Mesothelial cell of epicardium (in vitro differentiated cells): ENCODE results near the gene ABCG1. TPM values are rescaled to one million over a fixed set of nuclear protein-coding genes. Genes with fewer than 3 reads are reported as not detected.

ENCODE experiments used
- DNase-seq, 2 experiments: peaks; one replicate each; pipeline ENCODE4 v3.0.0; 2021; ENCODE audit warnings: low spot score in 2 of 2; ENCODE audit not compliant: unreplicated experiment in 2 of 2
- H3K27ac Mint-ChIP-seq: 2 replicates; pipeline ENCODE4 v1.8.0; 2021; ENCODE audit warnings: mixed read lengths
- H3K27me3 Mint-ChIP-seq: 2 replicates; pipeline ENCODE4 v1.8.0; 2021; ENCODE audit warnings: low read depth, mixed read lengths
- H3K36me3 Mint-ChIP-seq: 2 replicates; pipeline ENCODE4 v1.8.0; 2021; ENCODE audit warnings: mixed read lengths
- H3K4me1 Mint-ChIP-seq: 2 replicates; pipeline ENCODE4 v1.8.0; 2021; ENCODE audit warnings: mixed read lengths
- H3K4me3 Mint-ChIP-seq: 2 replicates; pipeline ENCODE4 v1.8.0; 2021; ENCODE audit warnings: mild to moderate bottlenecking, moderate library complexity, mixed read lengths
- H3K9me3 Mint-ChIP-seq: 2 replicates; pipeline ENCODE4 v1.8.0; 2021; ENCODE audit warnings: mixed read lengths
- total RNA-seq: library from RNA; stranded (reverse); gene quantifications from 3 replicates; pipeline ENCODE4 v1.2.1, GENCODE V29; 2021
- TF ChIP-seq, protein P1 (sequence below): fragments of 200-600 bp; sonication (generic); IDR thresholded peaks from one replicate; pipeline ENCODE4 v1.5.0; 2021; ENCODE audit warnings: antibody characterized with exemption; ENCODE audit not compliant: unreplicated experiment

ABCG1 gene
- total RNA-seq, 1 donor from 2014 or later, result 4.4 TPM

DNA sequence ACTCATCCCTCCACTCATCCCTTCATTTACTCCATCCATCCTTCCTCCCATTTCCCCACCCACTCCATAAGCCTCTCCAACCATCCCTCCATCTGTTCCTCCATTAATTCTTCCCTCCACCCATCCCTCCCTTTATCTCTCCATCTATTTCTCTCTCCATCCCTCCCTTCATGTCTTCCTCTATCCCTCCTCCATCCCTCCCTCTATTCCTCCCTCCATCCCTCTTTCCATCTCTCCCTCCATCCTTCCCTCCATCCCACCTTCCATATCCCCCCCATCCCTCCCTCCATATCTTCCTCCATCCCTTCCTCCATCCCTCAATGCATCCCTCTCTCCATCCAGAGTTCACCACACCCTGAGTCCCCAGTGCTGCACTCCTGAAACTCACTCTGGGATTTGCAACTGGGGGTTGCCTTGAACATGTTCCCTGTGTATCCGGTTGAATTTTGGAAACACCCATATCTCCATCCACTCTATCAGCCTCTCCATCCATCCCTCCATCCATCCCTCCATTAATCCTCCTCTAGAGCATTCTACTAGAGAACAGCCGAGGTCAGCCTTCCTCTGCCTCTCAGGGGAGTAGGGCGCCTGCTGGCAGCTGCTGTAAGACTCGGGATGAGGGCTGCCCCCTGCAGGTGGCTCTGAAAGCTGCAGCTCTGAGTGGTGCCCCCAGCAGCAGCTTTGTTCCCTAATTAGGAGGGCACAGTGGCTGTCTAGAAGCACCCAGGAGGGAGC lies 39.4 kb downstream of the ABCG1 start:
- Mint-ChIP-seq H3K36me3 (no peaks in the 10 kb centered on the region), H3K4me1 (peaks cover 23% of the 10 kb centered on the region), H3K27me3 (peaks cover 19% of the 10 kb centered on the region), H3K9me3 (no peaks in the 10 kb centered on the region), H3K27ac (no peak overlapping the region), H3K4me3 (no peak overlapping the region)
- TF ChIP-seq, protein P1, sequence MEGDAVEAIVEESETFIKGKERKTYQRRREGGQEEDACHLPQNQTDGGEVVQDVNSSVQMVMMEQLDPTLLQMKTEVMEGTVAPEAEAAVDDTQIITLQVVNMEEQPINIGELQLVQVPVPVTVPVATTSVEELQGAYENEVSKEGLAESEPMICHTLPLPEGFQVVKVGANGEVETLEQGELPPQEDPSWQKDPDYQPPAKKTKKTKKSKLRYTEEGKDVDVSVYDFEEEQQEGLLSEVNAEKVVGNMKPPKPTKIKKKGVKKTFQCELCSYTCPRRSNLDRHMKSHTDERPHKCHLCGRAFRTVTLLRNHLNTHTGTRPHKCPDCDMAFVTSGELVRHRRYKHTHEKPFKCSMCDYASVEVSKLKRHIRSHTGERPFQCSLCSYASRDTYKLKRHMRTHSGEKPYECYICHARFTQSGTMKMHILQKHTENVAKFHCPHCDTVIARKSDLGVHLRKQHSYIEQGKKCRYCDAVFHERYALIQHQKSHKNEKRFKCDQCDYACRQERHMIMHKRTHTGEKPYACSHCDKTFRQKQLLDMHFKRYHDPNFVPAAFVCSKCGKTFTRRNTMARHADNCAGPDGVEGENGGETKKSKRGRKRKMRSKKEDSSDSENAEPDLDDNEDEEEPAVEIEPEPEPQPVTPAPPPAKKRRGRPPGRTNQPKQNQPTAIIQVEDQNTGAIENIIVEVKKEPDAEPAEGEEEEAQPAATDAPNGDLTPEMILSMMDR, result peak; percentile 69
- peak in 1 of 2 experiments; percentile 66 for DNase-seq

DNA sequence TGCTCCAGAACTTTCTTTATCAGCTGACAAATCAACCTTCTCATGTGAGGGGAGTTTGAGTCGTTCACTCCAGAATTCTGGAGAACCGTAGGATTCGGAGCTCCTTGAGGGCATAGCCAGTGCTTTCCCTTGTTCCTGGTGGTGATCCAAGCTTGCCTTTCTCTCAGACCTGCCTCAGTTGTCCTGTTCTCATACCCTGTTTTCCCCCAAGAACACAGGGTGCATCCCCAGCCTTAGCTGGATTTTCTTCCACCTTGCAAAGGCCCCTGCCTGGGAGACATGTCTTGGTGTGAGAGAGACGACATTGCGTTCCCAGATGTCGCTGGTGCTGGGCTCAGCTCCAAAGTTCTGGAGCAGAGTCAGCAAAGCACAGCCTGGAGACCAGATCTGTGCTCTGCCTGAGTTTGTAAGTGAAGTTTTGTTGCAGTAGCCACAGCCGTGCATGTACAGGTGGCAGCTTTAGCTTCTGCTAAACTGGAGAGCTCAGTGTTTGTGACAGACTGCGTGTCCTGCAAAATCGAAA lies 40.0 kb downstream of the ABCG1 start:
- no peak overlapping the region for H3K27ac Mint-ChIP-seq
- H3K9me3 Mint-ChIP-seq, result no peaks in the 10 kb centered on the region
- no peak overlapping the region for H3K4me3 Mint-ChIP-seq
- peaks cover 28% of the 10 kb centered on the region for H3K4me1 Mint-ChIP-seq
- TF ChIP-seq, protein P1, result no peak
- DNase-seq, result no peak
- H3K36me3 Mint-ChIP-seq, result no peaks in the 10 kb centered on the region
- peaks cover 14% of the 10 kb centered on the region for H3K27me3 Mint-ChIP-seq

DNA sequence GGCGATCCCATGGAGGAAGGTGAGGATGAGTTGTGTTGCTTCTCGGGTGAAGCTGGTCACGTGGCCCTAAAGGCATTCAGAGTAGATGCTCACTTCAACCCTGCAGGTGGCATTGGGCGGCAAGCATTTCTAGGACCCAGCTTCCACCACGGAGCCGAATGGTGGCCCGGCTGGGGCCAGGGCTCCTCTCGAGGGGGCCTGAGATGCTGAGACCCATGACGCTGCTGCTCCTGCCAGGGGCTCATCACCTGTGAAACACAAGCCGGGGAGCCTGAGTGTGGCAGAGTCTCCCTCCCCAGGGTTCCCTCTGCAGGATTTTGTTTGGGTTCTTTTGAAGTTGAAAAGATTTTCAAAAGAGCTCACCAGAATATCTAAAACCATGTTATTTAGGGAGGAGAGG lies 41.2 kb downstream of the ABCG1 start:
- no peaks in the 10 kb centered on the region for H3K9me3 Mint-ChIP-seq
- H3K27ac Mint-ChIP-seq, result no peak overlapping the region
- DNase-seq, result no peak
- peaks cover 28% of the 10 kb centered on the region for H3K4me1 Mint-ChIP-seq
- TF ChIP-seq, protein P1, result no peak
- H3K27me3 Mint-ChIP-seq, result peaks cover 15% of the 10 kb centered on the region
- H3K36me3 Mint-ChIP-seq, result no peaks in the 10 kb centered on the region
- H3K4me3 Mint-ChIP-seq, result no peak overlapping the region

DNA sequence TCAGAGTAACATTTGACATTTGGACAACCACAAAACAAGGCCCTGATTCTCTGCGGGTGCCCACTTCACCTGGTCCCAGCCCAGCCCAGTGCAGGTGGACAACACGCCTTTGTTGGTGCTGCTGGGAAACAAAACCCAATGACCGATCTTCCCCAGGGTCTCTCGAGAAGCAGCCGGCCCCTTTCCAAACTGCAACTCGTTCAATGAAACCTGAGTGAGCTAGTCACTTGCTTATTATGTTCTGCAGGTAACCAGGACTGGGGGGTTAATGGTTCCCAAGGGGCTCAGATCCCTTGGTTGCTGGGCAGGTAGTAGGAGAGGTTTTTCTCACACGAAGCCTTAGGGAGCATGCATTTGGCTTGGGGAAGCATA lies 42.9 kb downstream of the ABCG1 start:
- Mint-ChIP-seq H3K27ac (no peak overlapping the region), H3K27me3 (peaks cover 12% of the 10 kb centered on the region), H3K4me1 (peaks cover 27% of the 10 kb centered on the region), H3K36me3 (no peaks in the 10 kb centered on the region), H3K4me3 (no peak overlapping the region), H3K9me3 (no peaks in the 10 kb centered on the region)
- TF ChIP-seq, protein P1, result no peak
- DNase-seq, result no peak

DNA sequence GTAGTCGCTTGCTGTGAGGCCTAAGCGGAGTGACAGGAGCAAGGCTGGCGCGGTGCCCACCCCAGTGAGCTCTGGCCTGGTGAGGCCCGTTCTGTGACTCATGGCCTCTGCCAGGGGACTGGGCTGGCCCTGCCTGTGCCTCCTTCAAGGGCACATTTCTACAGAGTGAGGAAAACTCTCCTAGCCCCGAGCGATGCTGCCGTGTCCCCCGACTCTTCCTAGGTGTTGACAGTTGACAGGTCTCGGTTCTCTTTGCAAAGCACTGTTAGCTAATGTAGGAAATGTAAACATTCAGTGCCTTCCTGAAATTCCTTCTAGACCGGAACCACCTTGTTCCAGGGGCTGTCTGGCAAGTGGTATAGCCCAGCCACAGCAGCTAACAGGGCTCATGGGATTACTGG lies 43.9 kb downstream of the ABCG1 start:
- TF ChIP-seq, protein P1, result no peak
- DNase-seq, result no peak
- Mint-ChIP-seq H3K27ac (no peak overlapping the region), H3K4me1 (peaks cover 18% of the 10 kb centered on the region), H3K9me3 (no peaks in the 10 kb centered on the region), H3K36me3 (no peaks in the 10 kb centered on the region), H3K27me3 (peaks cover 11% of the 10 kb centered on the region), H3K4me3 (no peak overlapping the region)
